RCC 7860 (cell line): ENCODE data around the gene TRAPPC10.

Experiments used
- DNase-seq: peaks from one replicate; pipeline ENCODE4 v3.0.0-alpha.2; 2015; ENCODE audit warnings: low spot score
- FAIRE-seq: peaks from 2 replicates; lab custom pipeline; 2012; peaks lifted over from hg19 to GRCh38; lab: Jason Lieb, UNC

Gene TRAPPC10

GRCh38 chr21:44011579-44012473 lies at the start of gene TRAPPC10:
Gene TRAPPC10 (plus strand): TSS chr21:44012309. CDS start chr21:44012494, 185 bp downstream.
- no peak for FAIRE-seq
- DNase-seq = peak; percentile 68

- no peak for DNase-seq
- FAIRE-seq = no peak
Observed at GRCh38 chr21:43965911-43966585, 46.1 kb upstream of the TRAPPC10 start.

GRCh38 chr21:43966946-43967512 lies 45.1 kb upstream of the TRAPPC10 start:
- no peak for FAIRE-seq
- no peak for DNase-seq

GRCh38 chr21:43967981-43968380 lies 44.1 kb upstream of the TRAPPC10 start:
- FAIRE-seq (no peak), DNase-seq (no peak)

- FAIRE-seq = no peak
Observed at GRCh38 chr21:43968410-43969114, 43.5 kb upstream of the TRAPPC10 start.

GRCh38 chr21:43969115-43969444 lies 43.0 kb upstream of the TRAPPC10 start:
- no peak for FAIRE-seq
- no peak for DNase-seq

More at GRCh38 chr21:43968410-43969114, 43.5 kb upstream of the TRAPPC10 start:
- no peak for DNase-seq

GRCh38 chr21:43970551-43970950 lies 41.6 kb upstream of the TRAPPC10 start:
- DNase-seq = no peak
- FAIRE-seq = no peak

- FAIRE-seq (no peak), DNase-seq (no peak)
Observed at GRCh38 chr21:43971201-43971991, 40.7 kb upstream of the TRAPPC10 start.

GRCh38 chr21:43971992-43972255 lies 40.2 kb upstream of the TRAPPC10 start:
- no peak for FAIRE-seq

GRCh38 chr21:43972850-43973633 lies 39.1 kb upstream of the TRAPPC10 start:
- FAIRE-seq (no peak), DNase-seq (no peak)

More at GRCh38 chr21:43971992-43972255, 40.2 kb upstream of the TRAPPC10 start:
- DNase-seq = no peak

- FAIRE-seq = no peak
Observed at GRCh38 chr21:43973634-43973955, 38.5 kb upstream of the TRAPPC10 start.

GRCh38 chr21:43974791-43975468 lies 37.2 kb upstream of the TRAPPC10 start:
- DNase-seq (no peak), FAIRE-seq (no peak)

More at GRCh38 chr21:43973634-43973955, 38.5 kb upstream of the TRAPPC10 start:
- no peak for DNase-seq

GRCh38 chr21:43975469-43976098 lies 36.5 kb upstream of the TRAPPC10 start:
- no peak for FAIRE-seq
- DNase-seq = peak; percentile 22

- FAIRE-seq = no peak
- DNase-seq = no peak
Observed at GRCh38 chr21:43976661-43977060, 35.4 kb upstream of the TRAPPC10 start.

GRCh38 chr21:43978060-43978459 lies 34.0 kb upstream of the TRAPPC10 start:
- FAIRE-seq = no peak
- no peak for DNase-seq

GRCh38 chr21:43979654-43980053 lies 32.5 kb upstream of the TRAPPC10 start:
- no peak for DNase-seq
- FAIRE-seq = no peak

- FAIRE-seq (no peak), DNase-seq (no peak)
Observed at GRCh38 chr21:43981151-43981870, 30.8 kb upstream of the TRAPPC10 start.

- FAIRE-seq (no peak), DNase-seq (no peak)
Observed at GRCh38 chr21:43981871-43982210, 30.3 kb upstream of the TRAPPC10 start.
